ENCODE results near the gene RBKS.

DNA sequence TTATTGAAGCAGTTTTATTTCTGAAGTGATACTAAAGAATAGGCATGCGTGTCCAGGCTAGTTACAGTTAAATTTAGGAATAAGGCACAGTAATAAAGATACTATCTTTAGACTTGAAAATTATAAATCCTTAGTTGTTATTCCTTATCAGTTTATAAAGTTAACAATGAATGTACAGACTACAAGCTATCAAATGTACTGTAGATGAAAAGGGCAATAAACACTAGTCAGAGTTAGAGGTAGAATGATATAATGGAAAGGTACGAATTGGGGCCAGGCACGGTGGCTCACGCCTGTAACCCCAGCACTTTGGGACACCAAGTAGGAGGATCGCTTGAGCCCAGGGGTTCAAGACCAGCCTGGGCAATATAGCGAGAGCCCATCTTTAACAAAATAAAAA is 3.9 kb downstream of the RBKS start:
- TF ChIP-seq, protein P1, sequence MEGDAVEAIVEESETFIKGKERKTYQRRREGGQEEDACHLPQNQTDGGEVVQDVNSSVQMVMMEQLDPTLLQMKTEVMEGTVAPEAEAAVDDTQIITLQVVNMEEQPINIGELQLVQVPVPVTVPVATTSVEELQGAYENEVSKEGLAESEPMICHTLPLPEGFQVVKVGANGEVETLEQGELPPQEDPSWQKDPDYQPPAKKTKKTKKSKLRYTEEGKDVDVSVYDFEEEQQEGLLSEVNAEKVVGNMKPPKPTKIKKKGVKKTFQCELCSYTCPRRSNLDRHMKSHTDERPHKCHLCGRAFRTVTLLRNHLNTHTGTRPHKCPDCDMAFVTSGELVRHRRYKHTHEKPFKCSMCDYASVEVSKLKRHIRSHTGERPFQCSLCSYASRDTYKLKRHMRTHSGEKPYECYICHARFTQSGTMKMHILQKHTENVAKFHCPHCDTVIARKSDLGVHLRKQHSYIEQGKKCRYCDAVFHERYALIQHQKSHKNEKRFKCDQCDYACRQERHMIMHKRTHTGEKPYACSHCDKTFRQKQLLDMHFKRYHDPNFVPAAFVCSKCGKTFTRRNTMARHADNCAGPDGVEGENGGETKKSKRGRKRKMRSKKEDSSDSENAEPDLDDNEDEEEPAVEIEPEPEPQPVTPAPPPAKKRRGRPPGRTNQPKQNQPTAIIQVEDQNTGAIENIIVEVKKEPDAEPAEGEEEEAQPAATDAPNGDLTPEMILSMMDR (IDR thresholded peaks at IDR 0.05) = no peak
- TF ChIP-seq POLR2A (IDR thresholded peaks at IDR 0.05; ENCODE audit: low read depth) = no peak

All from esophagus muscularis mucosa (tissue), 3 donors.